Breast epithelium (tissue), 3 donors: ENCODE data around the gene MIEF1.

Source experiments
- CTCF ChIP-seq, 3 donors: fragments of 450-650 bp; IDR thresholded peaks; one replicate each; pipeline ENCODE4 v1.5.1; 2016 to 2017; ENCODE audit warnings: antibody characterized with exemption in 3 of 3, mild to moderate bottlenecking in 3 of 3, moderate library complexity in 3 of 3
- POLR2A ChIP-seq: fragments of 450-650 bp; IDR thresholded peaks from one replicate; pipeline ENCODE4 v1.6.1; 2016; ENCODE audit warnings: antibody characterized with exemption, mild to moderate bottlenecking, moderate library complexity
- POLR2AphosphoS5 ChIP-seq, 3 donors: sonication (generic); formaldehyde crosslinking; IDR thresholded peaks; one replicate each; pipeline ENCODE4 v1.6.1; 2017; ENCODE audit warnings: antibody characterized with exemption in 3 of 3

GRCh38 chr22:39502789-39503409 lies 809 bp downstream of the MIEF1 start:
- TF ChIP-seq CTCF (IDR thresholded peaks at IDR 0.05) (no peak), POLR2AphosphoS5 (IDR thresholded peaks at IDR 0.05) (no peak), POLR2A (no peak)
